K562 (cell line): Measurements from ENCODE around the gene CILP. TPM values are rescaled to one million over a fixed set of nuclear protein-coding genes. Genes with fewer than 3 reads are reported as not detected.

ENCODE experiments used
- BHLHE40 ChIP-seq: IDR thresholded peaks from 2 replicates; pipeline ENCODE4 v1.6.1; 2011; ENCODE audit warnings: low read length, improper control_type of control experiment
- FOXP1 ChIP-seq: sonication (generic); formaldehyde crosslinking; IDR thresholded peaks from 2 replicates; pipeline ENCODE4 v1.8.0; 2022; ENCODE audit warnings: mild to moderate bottlenecking, missing genetic modification reagents
- MECOM ChIP-seq: fragments of 250-450 bp; sonication (Bioruptor Pico); IDR thresholded peaks from 2 replicates; pipeline ENCODE4 v1.8.0; 2022; ENCODE audit warnings: inconsistent platforms
- PYGO2 ChIP-seq: fragments of 450-650 bp; IDR thresholded peaks from 2 replicates; pipeline ENCODE4 v1.6.1; 2016; ENCODE audit warnings: mild to moderate bottlenecking, missing genetic modification characterization, moderate library complexity, missing compliant biosample characterization
- SOX6 ChIP-seq: fragments of 450-650 bp; IDR thresholded peaks from 2 replicates; pipeline ENCODE4 v1.6.1; 2014; ENCODE audit warnings: mild to moderate bottlenecking
- TCF3 ChIP-seq: sonication (generic); formaldehyde crosslinking; IDR thresholded peaks from 2 replicates; pipeline ENCODE4 v1.4.0; 2020; ENCODE audit warnings: mild to moderate bottlenecking, missing genetic modification reagents
- YBX1 ChIP-seq: fragments of 450-650 bp; IDR thresholded peaks from 2 replicates; pipeline ENCODE4 v1.7.1; 2016; ENCODE audit warnings: mild to moderate bottlenecking
- ZBTB40 ChIP-seq, 2 experiments: fragments of 450-650 bp in 1 of 2; sonication (generic) in 1 of 2; formaldehyde crosslinking in 1 of 2; IDR thresholded peaks; 2 replicates each; pipeline versions ENCODE4 v1.7.1 to v1.9.0; 2016 to 2022; ENCODE audit warnings: inconsistent platforms in 1 of 2, mild to moderate bottlenecking in 1 of 2, missing genetic modification reagents in 1 of 2
- ZBTB8A ChIP-seq: fragments of 450-650 bp; IDR thresholded peaks from 2 replicates; pipeline ENCODE4 v1.6.1; 2018; ENCODE audit warnings: mild to moderate bottlenecking, moderate library complexity; ENCODE audit not compliant: partially characterized antibody
- ZNF644 ChIP-seq: fragments of 200-800 bp; sonication (Bioruptor generic); IDR thresholded peaks from 2 replicates; pipeline ENCODE4 v1.6.1; 2016; ENCODE audit warnings: low read depth, missing genetic modification characterization, missing compliant biosample characterization
- polyA plus RNA-seq, 8 experiments: library from polyadenylated mRNA; depleted of rRNA in 4 of 8; stranded (reverse) in 5 of 8; unstranded in 3 of 8; fragments of >200 nt; fragmentation: Nextera tagmentation in 2 of 8; fragmentation: Illumina TruSeq in 1 of 8; extraction: Ambion mirVana in 2 of 8; extraction: Trizol in 1 of 8; gene quantifications; 2 replicates each; pipeline versions ENCODE4 v1.2.1 to v1.2.3, GENCODE V29; 2011 to 2014; ENCODE audit warnings: inconsistent platforms in 1 of 8, missing spikeins in 1 of 8
- total RNA-seq, 7 experiments: library from RNA; depleted of rRNA in 6 of 7; stranded (reverse); fragments of >200 nt in 6 of 7; fragmentation: Illumina TruSeq in 2 of 7; extraction: Trizol in 2 of 7; gene quantifications; 2 replicates each; pipeline versions ENCODE4 v1.2.1 to v1.2.3, GENCODE V29; 2011 to 2021; ENCODE audit warnings: low replicate concordance in 1 of 7
- TF ChIP-seq, protein P1 (sequence below): sonication (generic); IDR thresholded peaks from 2 replicates; pipeline ENCODE4 v1.6.1; 2016
- TF ChIP-seq, protein P2 (sequence below): sonication (generic); formaldehyde crosslinking; IDR thresholded peaks from 2 replicates; pipeline ENCODE4 v1.8.0; 2022; ENCODE audit warnings: mild to moderate bottlenecking, missing genetic modification reagents

CILP gene
- total and polyA plus RNA-seq, 9 of the 15 experiments (the other 6 are each of a cell fraction or from before 2014, with no cell fraction given) = 0.03 TPM; not detected in 8

DNA sequence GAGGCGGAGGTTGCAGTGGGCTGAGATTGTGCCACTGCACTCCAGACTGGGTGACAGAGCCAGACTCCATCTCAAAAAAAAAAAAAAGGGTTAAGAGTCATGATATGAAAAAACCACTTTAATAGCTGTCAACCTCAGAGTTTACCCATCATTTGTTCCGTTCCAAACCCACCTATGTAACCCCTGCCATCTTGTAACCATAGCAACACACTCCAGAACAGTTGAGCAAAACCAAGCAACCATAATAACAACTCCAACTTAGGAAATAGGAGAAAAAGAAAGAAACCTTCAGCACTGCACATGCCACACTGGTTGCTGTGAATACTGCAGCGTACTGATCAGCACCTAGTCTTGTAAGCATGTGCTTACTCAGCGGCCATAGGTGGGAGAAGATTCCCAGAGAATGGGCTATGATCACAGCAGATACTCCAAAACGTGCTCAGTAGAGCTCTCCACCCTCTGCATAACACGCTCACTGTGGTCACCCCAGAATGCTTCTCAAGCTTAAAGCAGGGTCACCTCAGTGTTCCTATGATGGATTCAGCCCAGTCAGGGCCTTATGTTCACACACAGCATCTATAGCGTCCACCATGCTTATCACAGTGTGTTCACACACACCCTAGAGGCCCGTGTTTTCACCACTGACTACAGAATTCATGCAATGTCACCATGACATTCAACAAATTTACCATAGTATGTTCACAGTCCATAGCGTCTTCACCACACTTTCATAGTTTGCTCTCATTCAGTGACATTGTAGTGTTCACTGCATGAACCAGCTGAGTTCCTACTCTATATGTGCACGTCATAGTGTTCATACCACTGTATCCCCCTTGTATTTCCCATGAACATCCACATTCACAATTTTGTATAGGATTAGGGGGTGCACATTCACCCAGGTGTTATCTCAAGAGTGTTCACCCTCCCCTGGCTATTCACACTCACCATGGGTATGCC, 6.5 kb upstream of the CILP start (continued):
- TF ChIP-seq MECOM (CRISPR knock-in tag) (peak; percentile 50; the same call in 1 of the 2 replicates), ZBTB8A (no peak), YBX1 (no peak), TCF3 (CRISPR knock-in tag) (peak; percentile 56; the same call in 1 of the 2 replicates), SOX6 (peak; percentile 55), FOXP1 (0 out of 2 replicates have a peak, but pooled peaks have one; percentile 47), BHLHE40 (peak; percentile 49; the same call in 1 of the 2 replicates), ZBTB40 (IDR thresholded peaks at IDR 0.05) (peak; percentile 8; the same call in 1 of the 2 replicates), ZBTB40 (CRISPR knock-in tag; IDR thresholded peaks at IDR 0.05) (no peak), PYGO2 (tag) (no peak), ZNF644 (tag) (no peak)
- TF ChIP-seq, protein P1, sequence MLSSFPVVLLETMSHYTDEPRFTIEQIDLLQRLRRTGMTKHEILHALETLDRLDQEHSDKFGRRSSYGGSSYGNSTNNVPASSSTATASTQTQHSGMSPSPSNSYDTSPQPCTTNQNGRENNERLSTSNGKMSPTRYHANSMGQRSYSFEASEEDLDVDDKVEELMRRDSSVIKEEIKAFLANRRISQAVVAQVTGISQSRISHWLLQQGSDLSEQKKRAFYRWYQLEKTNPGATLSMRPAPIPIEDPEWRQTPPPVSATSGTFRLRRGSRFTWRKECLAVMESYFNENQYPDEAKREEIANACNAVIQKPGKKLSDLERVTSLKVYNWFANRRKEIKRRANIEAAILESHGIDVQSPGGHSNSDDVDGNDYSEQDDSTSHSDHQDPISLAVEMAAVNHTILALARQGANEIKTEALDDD = no peak
- TF ChIP-seq, protein P2, sequence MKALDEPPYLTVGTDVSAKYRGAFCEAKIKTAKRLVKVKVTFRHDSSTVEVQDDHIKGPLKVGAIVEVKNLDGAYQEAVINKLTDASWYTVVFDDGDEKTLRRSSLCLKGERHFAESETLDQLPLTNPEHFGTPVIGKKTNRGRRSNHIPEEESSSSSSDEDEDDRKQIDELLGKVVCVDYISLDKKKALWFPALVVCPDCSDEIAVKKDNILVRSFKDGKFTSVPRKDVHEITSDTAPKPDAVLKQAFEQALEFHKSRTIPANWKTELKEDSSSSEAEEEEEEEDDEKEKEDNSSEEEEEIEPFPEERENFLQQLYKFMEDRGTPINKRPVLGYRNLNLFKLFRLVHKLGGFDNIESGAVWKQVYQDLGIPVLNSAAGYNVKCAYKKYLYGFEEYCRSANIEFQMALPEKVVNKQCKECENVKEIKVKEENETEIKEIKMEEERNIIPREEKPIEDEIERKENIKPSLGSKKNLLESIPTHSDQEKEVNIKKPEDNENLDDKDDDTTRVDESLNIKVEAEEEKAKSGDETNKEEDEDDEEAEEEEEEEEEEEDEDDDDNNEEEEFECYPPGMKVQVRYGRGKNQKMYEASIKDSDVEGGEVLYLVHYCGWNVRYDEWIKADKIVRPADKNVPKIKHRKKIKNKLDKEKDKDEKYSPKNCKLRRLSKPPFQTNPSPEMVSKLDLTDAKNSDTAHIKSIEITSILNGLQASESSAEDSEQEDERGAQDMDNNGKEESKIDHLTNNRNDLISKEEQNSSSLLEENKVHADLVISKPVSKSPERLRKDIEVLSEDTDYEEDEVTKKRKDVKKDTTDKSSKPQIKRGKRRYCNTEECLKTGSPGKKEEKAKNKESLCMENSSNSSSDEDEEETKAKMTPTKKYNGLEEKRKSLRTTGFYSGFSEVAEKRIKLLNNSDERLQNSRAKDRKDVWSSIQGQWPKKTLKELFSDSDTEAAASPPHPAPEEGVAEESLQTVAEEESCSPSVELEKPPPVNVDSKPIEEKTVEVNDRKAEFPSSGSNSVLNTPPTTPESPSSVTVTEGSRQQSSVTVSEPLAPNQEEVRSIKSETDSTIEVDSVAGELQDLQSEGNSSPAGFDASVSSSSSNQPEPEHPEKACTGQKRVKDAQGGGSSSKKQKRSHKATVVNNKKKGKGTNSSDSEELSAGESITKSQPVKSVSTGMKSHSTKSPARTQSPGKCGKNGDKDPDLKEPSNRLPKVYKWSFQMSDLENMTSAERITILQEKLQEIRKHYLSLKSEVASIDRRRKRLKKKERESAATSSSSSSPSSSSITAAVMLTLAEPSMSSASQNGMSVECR (CRISPR knock-in tag) = no peak
